NOMO-1 treated with DMSO at 0.1 percent for 48 hours (cell line): Measurements from ENCODE around the gene PIK3CB.

Source experiments
- DNase-seq: peaks from one replicate; lab custom pipeline; 2025; ENCODE audit not compliant: unreplicated experiment; lab: John Stamatoyannopoulos, UW

The PIK3CB gene

GRCh38 chr3:138834596-138835396, at the start of gene PIK3CB:
PIK3CB (minus strand) TSS chr3:138834928; CDS start chr3:138759343, 75,585 bp downstream.
- peak; percentile 88 for DNase-seq

- no peak for DNase-seq
Measured at GRCh38 chr3:138881233-138881632, 46.5 kb upstream of the PIK3CB start.

GRCh38 chr3:138879541-138880380, 45.0 kb upstream of the PIK3CB start:
- DNase-seq, result no peak

- no peak for DNase-seq
Measured at GRCh38 chr3:138877226-138877625, 42.5 kb upstream of the PIK3CB start.

- DNase-seq, result peak; percentile 80
Measured at GRCh38 chr3:138875754-138876664, 41.3 kb upstream of the PIK3CB start.

GRCh38 chr3:138875096-138875753, 40.5 kb upstream of the PIK3CB start:
- no peak for DNase-seq

GRCh38 chr3:138873471-138874278, 38.9 kb upstream of the PIK3CB start:
- peak; percentile 32 for DNase-seq

GRCh38 chr3:138872632-138873031, 37.9 kb upstream of the PIK3CB start:
- DNase-seq, result no peak

GRCh38 chr3:138867996-138868395, 33.3 kb upstream of the PIK3CB start:
- DNase-seq, result no peak

GRCh38 chr3:138863776-138864113, 29.0 kb upstream of the PIK3CB start:
- no peak for DNase-seq

GRCh38 chr3:138862924-138863775, 28.4 kb upstream of the PIK3CB start:
- peak; percentile 74 for DNase-seq

GRCh38 chr3:138862531-138862923, 27.8 kb upstream of the PIK3CB start:
- DNase-seq, result peak; percentile 93

- no peak for DNase-seq
Measured at GRCh38 chr3:138861798-138862197, 27.1 kb upstream of the PIK3CB start.

- DNase-seq, result no peak
Measured at GRCh38 chr3:138856799-138857198, 22.1 kb upstream of the PIK3CB start.

GRCh38 chr3:138854940-138855339, 20.2 kb upstream of the PIK3CB start:
- DNase-seq, result no peak

GRCh38 chr3:138854204-138854603, 19.5 kb upstream of the PIK3CB start:
- DNase-seq, result no peak

GRCh38 chr3:138850151-138850550, 15.4 kb upstream of the PIK3CB start:
- DNase-seq, result no peak

- no peak for DNase-seq
Measured at GRCh38 chr3:138849222-138849940, 14.7 kb upstream of the PIK3CB start.
